Measurements from ENCODE around the gene TXNRD2. TPM values are rescaled to one million over a fixed set of nuclear protein-coding genes. Genes with fewer than 3 reads are reported as not detected.
"Not testable (repeated sequence)": the region's sequence is repeated elsewhere in the genome, so short reads cannot be mapped to it uniquely, and the experiment has no call there.

The TXNRD2 gene
- total RNA-seq, 1 donor from 2014 or later: 33.3 TPM

DNA sequence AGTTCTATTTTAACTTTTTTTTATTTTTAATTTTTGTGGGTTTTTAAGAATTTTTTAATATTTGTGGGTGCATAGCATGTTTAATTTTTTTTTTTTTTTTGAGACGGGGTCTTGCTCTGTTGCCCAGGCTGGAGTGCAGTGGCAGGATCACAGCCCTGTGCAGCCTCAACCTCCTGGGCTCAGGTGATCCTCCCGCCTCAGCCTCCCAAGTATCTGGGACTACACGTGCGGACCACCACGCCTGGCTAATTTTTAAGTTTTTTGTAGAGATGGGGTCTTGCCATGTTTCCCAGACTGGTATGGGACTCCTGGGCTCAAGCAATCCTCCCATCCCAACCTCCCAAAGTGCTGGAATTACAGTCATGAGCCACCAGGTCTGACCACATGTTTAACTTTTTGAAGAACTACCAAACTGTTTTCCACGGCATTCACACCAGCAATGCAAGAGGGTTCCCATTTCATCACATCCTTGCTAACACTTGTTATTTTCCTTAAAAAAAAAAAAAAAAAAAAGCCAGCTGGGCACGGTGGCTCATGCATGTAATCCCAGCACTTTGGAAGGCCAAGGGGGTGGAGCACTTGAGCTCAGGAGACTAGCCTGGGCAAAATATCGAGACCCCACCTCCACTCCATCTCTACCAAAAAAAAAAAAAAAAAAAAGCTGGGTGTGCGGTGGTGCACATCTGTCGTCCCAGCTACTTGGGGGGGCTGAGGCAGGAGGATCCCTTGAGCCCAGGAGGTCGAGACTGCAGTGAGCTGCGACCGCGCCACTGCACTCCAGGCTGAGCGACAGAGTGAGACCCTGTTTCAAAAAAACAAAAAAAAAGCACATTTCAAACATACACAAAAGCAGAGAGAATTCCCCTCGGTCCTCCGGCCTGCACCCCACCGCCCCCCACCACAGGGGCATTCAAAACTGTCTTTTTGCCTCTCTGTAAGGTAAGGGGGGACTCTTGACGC is 16.7 kb upstream of the TXNRD2 start:
- intact Hi-C loops (cut with DNase I): no loop called here
- no peak for DNase-seq (ENCODE audit: low spot score)

DNA sequence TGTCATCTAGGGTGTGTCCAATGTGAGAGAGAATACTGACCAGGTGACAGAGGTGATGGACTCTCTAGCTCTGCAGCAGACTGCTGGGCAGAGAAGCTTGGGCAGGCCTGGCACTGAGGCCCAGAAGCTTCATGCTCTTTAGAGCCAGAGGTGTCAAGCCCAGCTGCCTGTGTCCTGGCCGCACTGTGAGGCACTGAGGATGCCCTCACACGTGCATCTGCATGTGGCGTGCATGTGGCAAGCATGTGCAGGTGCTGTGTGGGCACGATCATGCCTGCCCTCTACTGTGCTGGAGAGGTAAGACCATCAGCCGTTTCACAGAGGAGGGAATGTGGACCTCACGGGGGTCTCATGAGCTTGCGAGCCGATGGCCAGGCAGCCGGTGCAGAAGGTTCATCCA is 15.8 kb upstream of the TXNRD2 start:
- DNase-seq (ENCODE audit: low spot score): no peak
- intact Hi-C loops (cut with DNase I): no loop called here

DNA sequence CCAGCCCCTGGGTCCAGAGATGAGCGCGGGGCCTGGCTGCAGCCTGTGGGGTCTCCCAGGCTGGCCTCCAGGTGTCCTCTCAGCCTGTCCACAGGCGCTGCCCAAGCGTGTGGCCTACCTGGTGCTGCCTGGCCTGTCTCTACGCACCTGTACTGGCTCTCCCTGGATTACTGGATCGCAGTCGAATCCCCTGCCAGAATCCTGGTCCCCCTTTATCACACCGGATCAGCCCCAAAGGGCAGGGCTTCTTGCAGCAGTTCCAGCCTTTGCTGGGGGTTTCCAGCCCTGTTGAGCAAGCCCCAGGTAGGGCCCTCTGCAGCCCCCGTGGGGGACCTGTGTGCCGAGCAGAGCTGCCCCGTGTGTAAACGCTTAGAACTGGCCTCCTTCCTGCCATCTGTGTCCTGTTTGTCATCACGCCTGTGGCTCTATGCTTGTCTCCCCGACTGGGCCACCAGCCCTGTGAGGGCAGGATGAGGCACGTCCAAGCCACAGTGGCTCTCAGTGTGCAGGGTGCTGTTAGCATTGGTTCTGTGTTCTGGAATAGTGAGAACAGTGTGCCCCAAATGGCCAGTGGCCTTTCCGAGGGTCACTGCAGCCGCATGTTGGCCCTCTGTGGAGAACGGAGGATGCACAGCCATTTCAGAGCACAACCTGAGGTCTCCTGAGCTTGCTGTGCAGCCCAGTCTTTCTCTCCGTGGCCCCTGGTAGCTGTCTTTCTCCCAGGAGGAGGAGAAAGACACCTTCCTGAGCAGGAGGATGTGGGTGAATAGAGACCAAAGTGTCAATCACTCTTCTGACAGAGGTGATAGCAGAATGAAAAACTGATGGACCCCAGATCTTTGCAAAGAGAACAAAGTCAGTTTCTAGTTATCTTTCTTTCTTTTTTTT is 13.9 kb upstream of the TXNRD2 start:
- DNase-seq (ENCODE audit: low spot score): no peak
- intact Hi-C loops (cut with DNase I): no loop called here

DNA sequence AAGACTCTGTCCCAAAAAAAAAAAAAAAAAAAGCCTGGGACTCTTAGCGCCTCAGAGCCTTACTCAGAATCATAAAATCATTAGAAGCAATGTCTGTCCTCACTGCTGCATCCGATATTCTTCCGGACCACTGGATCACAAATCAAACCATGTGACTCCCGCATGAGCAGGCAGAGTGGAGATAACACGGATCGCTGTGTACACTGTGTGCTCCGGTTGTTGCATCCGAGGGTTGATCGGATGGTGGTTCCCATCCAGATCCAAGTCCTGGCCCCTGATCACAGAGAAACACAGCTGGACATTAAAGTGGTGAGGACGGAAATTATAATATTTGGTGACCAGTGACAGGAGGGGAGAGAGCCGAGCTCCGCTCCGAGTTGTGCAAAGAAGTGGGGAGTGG is 9.7 kb upstream of the TXNRD2 start:
- intact Hi-C loops (cut with DNase I): no loop called here
- DNase-seq (ENCODE audit: low spot score): no peak

DNA sequence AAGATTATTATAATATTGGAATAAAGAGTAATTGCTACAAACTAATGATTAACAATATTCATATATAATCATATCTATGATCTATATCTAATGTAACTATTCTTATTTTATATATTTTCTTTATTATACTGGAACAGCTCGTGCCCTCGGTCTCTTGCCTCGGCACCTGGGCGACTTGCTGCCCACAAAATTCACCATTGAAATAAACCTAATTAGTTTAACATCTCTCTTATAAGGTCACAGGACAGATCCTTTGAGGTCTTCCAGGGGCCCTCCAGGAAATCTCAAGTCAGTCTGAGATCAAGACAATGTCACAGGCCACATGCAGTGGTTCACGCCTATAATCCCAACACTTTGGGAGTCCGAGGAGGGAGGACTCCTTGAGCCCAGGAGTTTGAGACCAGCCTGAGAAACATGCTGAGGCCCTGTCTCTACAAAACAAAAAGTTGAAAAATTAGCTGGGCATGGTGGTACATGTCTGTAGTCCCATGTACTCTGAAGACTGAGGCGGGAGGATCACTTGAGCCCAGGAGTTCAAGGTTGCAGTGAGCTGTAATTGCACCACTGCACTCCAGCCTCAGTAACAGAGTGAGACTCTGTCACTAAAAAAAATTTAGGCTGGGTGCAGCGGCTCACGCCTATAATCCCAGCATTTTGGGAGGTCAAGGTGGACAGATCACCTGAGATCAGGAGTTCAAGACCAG is 6.6 kb upstream of the TXNRD2 start:
- intact Hi-C loops (cut with DNase I): no loop called here
- no peak for DNase-seq (ENCODE audit: low spot score)

DNA sequence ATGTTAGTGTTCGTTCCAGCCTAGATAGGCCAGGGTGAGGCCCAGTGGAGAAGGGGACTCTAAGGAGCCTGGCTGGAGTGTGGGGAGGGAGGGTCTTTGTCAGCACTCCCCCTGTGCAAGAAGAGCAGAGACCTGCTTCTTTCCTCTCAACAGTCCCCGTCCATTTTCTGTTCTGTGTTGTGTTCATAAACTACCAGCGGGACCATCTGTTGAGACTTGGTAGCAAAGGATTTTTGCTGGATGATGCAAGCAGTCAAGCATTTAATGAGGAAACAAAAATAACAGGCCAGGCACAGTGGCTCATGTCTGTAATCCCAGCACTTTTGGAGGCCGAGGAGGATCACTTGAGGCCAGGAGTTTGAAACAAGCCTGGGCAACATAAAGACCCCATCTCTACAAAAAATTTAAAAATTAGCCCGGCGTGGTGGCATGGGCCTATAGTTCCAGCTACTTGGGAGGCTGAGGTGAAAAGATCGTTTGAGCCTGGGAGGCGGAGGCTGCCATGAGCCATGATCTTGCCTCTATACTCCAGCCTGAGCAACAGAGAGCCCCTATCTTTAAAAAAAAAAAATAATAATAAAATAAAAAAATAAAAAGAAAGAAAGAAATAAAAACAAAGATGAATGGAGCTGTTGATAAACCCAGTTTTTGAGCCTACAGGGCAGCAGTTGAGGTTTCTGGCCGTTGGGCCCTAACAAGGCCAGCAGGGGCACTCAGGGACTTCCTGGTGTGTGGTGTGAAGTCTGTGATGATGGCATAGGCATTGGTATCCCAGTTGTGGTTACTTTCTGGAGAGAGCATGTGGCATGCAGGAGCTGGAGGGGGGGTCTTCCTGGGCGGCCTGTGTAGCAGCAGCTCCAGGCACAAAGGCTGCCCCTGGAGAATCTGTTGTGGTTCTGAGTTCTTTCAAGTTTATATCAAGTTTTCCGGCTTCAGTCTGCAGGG is 1.7 kb upstream of the TXNRD2 start:
- intact Hi-C loops (cut with DNase I): loop anchor here (5.0 kb wide), 1 partner anchor 221 kb away; the partner anchor contains the start of gene GP1BB
- DNase-seq (ENCODE audit: low spot score): no peak

DNA sequence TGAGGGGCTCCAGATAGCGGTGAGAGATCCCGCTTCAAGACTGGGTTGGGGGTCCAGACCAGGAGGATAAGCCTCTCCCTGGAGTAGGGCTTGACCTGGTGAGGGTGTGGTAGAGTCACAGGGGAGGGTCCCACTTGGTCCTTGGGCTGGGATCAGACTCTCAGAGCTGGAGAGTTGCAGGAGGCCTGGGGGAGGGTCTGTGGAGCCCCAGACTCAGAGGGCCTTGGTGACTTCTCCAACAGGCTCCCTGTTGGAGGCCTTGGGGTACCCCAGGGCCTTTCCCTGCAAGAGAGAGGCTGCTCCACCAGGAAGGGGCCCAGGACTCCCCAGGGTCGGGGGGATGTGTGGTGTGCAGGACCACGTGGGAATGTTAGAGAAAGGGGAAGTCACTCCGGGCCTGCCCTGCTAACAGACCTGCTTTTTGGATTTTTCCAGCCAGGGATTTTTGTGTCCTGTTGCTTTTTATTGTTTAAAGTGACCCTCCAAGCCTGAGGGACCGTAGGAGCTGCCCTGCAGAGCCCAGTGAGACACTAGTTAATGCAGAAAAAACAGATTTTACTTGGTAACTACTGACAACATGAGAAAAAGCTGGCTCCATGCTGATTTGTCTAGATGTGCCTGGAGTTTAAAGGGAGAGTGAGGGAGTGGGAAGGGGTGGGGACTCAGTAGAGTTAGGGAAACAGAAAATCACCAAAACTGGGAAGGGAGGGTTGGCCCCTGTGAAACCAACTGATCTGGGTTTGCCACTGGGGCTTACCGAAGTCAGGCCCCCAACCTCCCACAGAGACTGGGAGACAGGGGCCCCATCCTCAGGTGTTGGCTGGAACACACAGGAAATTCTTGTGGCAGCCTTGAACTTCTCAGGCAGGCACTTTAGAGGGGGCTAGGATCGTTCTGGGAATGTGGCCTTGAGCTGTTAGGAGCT is 801 bp upstream of the TXNRD2 start:
- intact Hi-C loops (cut with DNase I): loop anchor here (5.0 kb wide), 1 partner anchor 220 kb away; the partner anchor contains the start of gene GP1BB

DNA sequence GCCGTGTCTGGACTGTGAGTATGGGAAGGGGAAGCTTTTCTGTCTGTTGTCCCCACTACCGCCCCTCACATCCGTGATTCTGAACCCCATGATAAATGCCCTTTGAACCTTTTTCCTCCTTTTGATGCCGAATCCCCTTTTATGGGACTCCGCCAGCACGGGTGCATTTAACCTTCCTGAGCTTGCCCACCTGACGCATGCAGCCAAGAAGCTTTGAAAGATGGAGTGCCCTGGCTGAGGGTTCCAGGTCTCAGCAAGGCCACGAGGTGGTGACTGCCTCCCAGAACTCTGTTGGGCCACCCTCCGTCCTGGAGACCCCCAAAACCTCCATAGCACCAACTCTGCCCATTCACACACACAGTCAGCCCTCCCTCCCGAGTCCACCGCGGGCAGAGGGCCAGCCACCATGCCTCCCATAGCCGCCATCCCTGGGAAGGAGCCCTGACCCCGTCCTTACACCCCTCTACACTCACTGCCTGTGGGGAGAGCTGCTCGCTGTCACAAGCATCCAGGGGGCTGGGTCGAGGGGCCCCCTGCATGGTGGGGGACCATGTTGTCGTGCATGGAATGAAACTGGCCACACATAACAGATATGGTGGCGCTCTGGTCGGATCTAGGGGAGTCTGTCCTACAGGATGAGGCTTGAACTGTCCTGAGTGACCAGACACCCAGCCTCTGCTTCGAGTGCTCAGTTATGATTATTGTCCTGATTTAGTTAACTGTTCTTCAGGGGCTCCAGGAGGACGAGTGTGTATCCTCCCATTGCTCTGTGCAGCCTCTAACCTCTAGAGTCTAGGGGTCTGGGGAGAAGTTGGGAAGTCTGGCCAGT is 868 bp downstream of the TXNRD2 start:
- intact Hi-C loops (cut with DNase I): loop anchor here (5.0 kb wide), 1 partner anchor 218 kb away; the partner anchor contains the start of gene GP1BB
- no peak for DNase-seq (ENCODE audit: low spot score)

More for the DNA sequence above, 801 bp upstream of the TXNRD2 start:
- no peak for DNase-seq (ENCODE audit: low spot score)

DNA sequence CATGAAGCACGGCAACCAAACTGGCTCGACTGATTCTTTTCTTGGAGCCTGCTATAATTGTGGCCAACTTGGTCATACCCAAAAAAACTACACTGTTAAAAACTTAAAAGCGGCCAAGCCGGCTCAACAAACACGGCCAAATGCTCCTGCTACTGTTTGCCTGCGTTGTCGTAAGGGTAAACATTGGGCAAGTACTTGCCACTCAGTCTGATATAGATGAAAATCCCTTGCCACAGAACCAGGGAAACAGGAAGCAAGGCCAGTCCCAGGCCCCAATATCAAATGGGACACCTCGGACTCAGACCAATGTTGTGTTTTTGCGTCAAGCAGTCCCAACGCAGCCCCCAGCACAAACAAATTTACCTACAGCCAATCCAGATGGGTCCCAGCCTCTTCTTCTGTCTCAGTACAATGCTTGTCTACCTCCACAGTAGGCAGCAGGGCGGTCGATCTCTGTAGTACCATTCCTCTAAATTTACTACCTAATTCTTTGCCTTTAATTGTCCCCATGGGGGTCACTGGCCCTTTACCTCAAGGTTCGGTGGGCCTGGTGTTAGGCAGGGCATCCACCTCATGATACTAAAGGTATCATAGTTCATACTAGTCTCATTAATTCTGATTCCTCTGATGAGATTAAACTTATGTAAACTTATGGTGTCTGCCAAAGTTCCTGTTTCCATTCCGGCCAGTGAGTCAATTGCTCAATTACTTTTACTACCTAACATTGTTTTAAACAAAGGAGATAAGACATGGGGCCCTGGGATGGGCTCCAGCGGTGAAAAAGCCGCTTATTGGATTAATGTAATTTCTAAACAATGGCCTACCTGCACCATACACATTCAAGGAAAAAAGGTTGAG is 3.8 kb downstream of the TXNRD2 start:
- intact Hi-C loops (cut with DNase I): no loop called here
- no peak for DNase-seq (ENCODE audit: low spot score)

DNA sequence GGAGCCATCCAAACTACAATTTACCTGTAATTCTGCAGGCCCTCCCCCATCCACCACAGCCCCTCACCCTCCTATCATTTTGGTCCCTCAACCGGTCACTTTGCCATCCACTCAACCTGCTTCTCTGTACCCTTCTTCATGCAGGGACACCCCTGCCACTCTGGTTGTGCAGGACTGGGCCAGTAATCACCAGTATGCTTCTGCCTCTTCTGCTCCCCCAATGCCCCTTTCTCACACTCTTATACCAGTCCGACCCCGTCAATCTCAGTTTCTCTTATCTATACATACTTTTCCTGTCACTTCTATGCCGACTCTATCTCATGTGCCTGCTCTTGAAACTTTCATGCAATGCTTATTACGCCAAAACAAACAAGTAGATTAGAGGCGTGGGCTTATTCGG is 5.1 kb downstream of the TXNRD2 start:
- intact Hi-C loops (cut with DNase I): no loop called here
- DNase-seq (ENCODE audit: low spot score): no peak

DNA sequence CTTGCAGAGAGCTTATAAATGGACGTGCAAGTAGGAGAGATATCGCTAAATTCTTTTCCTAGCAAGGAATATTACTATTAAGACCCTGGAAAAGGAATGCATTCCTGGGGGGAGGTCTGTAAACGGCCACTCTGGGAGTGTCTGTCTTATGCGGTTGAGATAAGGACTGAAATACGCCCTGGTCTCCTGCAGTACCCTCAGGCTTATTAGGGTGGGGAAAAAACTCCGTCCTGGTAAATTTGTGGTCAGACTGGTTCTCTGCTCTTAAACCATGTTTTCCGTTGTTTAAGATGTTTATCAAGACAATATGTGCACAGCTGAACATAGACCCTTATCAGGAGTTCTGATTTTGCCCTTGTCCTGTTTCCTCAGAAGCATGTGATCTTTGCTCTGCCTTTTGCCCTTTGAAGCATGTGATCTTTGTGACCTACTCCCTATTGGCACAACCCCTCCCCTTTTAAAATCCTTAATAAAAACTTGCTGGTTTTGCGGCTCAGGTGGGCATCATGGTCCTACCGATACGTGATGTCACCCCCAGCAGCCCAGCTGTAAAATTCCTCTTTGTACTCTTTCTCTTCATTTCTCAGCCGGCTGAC is 6.4 kb downstream of the TXNRD2 start:
- intact Hi-C loops (cut with DNase I); DNase-seq (ENCODE audit: low spot score): not testable (repeated sequence)

DNA sequence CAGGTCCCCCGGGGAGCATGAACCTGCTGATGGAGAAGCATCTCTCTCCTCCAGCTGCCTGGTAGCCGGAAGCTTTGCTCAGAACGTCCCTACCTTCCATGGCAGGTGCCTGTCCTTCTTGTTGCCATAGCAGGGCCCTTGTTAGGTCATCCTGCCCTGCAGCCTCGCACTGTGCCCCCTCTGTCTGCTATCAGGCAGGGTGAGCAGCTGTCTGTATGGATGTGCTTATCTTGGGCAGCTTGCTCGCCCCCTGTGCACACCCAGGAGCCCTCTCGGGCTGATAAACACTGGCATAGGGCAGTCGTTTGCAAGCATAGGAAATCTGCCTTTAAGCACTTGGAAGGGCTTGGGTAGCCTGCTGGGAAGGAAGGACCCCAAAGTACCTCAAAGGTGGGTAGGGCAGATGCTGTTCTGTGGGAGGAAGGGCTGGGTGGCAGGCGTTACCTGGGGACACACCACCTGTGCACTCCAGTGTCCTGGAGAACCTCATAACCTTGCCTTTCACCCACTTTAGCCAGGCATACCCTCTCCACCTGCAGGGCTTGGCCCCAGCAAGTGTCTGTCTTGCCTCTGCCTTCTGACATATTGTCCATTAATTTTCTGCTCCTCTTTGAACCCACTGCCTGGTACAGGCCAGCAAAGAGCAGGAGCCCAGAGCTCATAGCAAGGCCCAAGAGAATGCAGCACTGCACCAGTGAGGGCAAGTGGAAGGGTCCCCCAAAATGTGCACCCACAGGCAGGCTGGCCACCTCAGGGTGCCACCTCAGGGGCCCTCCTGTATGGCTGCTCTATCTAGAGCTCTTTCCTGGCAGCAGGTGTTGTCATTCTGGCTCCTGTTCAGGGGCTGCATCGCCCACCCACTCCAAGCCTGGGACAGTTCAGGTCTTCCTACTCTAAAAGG is 8.0 kb downstream of the TXNRD2 start:
- no peak for DNase-seq (ENCODE audit: low spot score)
- intact Hi-C loops (cut with DNase I): no loop called here

DNA sequence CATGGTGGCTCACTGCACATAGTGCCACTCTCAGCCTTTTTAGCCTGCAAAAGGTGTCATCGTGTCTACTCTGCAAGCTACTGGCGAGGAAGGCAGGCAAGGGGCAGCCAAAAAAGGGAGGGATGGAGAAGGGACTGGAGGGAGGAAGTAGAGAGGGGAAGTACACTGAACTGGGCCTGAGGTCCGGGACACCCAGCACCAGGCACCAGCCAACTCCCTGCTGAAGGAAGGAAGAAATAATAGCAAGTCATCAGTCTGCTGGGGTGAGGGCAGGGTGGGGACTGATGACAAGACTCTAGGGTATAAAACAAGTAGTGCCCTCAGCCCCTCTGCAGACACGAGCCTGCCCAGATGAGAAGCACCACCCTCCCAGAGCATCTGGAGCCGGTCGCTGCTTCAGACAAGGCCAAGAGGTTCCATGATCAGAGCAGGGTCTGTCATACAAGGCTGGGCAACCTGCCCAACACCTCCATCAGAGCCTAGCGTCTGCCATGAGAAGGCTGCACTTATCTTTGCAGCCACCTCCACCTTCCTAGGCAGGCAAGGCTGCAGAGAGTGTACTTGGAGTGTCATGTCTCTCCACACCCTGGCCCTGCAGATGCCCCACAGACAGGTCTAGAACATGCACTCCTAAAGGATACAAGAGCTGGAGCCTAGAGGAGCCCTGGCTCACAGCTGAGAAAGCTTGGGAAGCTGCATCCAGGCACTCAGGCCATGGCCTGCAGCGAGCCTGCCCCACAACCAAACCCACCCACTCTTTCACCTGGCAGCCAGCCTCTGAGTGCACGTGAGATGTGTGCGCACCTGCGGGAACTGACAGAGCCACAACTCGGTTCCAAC is 9.0 kb downstream of the TXNRD2 start:
- intact Hi-C loops (cut with DNase I): no loop called here
- DNase-seq (ENCODE audit: low spot score): no peak

DNA sequence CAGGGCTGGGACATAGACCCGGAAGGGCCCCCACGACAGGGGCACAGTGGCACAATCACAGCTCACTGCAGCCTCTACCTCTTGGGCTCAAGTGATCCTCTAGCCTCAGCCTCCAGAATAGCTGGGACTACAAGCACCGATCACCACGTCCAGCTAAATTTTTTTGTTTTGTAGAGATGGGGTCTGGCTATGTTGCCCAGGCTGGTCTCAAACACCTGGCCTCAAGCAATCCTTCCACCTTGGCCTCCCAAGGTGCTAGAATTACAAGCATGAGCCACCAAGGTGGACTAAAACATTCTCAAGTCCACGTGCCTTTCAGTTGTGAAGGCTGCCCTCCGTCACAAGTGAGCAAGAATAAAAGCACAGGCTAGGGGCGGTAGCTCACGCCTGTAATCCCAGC is 10.1 kb downstream of the TXNRD2 start:
- DNase-seq (ENCODE audit: low spot score): no peak
- intact Hi-C loops (cut with DNase I): no loop called here

All from cardiac septum (tissue), 1 donor.